ENCODE measurements around the gene ARHGAP15. TPM values are rescaled to one million over a fixed set of nuclear protein-coding genes. Genes with fewer than 3 reads are reported as not detected.

The ARHGAP15 gene
- total RNA-seq, 1 experiment from 2014 or later = 0.26 TPM

DNA sequence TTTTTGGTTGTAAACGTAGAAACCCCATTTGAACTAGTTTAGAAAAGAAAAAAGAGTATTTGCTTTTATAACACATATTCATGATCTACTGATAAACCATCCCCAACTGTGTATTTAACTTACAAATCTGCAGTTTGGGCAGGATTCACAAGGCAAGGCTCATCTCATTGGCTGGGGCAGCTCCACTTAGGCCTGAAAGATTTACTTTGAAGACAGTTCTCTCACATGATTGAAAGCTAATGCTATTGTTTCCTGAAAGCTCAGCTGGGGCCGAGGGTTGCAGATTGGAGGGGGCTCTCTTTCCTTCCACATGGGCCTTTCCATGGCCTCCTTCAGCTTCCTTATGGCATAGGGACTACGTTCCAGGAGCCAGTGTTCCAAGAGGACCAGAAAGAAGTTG lies 47.4 kb downstream of the ARHGAP15 start:
- Histone ChIP-seq H3K4me1 (no peaks in the 10 kb centered on the region), H3K4me3 (no peak overlapping the region), H3K27me3 (no peaks in the 10 kb centered on the region), H3K36me3 (no peaks in the 10 kb centered on the region), H3K9me3 (replicated peaks) (0 out of 2 replicates have a peak, but pooled peaks cover 3% of the 10 kb centered on the region), H3K27ac (no peak overlapping the region)
- DNase-seq = no peak

DNA sequence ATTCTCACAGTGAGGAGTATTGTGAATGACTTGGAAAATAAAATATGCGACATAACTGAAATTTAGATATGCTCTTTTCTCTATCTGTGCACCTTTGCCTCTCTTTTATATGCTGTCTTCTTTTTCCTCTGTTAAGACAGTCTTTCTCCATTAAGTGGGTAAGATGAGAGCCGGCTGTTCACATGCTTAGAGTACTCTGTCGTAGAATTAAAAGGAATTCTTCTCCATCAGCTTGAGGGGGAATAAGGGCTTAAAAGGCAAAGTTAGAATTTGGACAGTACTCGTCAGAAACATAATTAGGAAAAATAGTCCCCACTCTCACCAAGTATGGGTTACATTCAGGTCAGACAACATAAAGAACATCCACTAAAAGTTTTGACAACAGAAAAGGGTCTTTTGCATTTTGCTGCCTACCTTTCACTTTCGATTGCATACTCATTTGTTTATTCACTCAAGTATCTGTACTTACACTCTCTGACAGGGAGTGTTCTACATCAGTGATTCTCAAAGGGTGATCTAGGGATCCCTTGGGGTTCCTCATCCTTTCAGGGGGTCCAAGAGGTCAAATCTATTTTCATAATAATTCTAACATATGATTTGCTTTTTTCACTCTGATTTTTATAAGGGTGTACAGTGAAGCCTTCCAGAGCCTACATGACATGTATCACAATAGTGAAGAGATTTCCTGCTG lies 48.0 kb downstream of the ARHGAP15 start:
- Histone ChIP-seq H3K9me3 (replicated peaks) (0 out of 2 replicates have a peak, but pooled peaks cover 3% of the 10 kb centered on the region), H3K4me1 (no peaks in the 10 kb centered on the region), H3K27me3 (no peaks in the 10 kb centered on the region), H3K36me3 (no peaks in the 10 kb centered on the region), H3K4me3 (no peak overlapping the region), H3K27ac (no peak overlapping the region)
- no peak for DNase-seq

DNA sequence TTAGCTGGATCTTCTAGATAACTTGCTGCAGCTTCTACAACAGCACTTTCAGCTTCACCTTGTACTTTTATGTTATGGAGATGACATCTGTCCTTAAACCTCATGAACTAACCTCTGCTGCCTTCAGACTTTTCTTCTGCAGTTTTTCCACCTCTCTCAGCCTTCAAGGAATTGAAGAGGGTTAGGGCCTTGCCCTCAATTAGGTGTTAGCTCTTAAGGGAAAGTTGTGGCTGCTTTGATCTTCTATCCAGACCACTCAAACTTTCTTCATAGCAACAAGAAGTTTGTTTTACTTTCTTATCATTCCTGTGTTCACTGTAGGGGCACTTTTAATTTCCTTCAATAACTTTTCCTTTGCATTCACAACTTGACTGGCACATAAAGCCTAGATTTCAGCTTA lies 52.3 kb downstream of the ARHGAP15 start:
- Histone ChIP-seq H3K27me3 (no peaks in the 10 kb centered on the region), H3K36me3 (no peaks in the 10 kb centered on the region), H3K9me3 (replicated peaks) (0 out of 2 replicates have a peak, but pooled peaks cover 3% of the 10 kb centered on the region), H3K4me1 (no peaks in the 10 kb centered on the region), H3K4me3 (no peak overlapping the region), H3K27ac (no peak overlapping the region)
- DNase-seq = no peak

DNA sequence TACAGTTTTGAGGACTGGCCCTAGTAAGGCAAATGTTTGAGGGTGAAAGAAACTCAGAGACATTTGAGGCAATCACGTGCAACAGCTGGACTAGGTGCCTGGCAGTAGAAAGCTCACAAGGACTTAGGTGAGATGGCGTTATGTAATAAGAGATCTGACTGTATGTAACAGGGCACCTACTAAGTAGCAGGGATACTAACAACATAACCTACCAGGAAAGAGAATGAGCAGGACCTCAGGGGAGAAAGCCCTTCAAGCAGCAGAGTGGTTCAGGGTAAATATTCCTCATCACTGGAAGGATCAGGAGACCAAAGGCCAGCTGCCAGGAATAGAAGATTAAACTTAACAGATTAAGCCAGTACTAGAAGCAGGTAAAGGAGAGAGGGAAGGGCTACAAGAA lies 53.4 kb downstream of the ARHGAP15 start:
- no peak overlapping the region for H3K4me3 ChIP-seq
- H3K4me1 ChIP-seq = no peaks in the 10 kb centered on the region
- no peak overlapping the region for H3K27ac ChIP-seq
- no peak for DNase-seq
- no peaks in the 10 kb centered on the region for H3K27me3 ChIP-seq
- H3K36me3 ChIP-seq = no peaks in the 10 kb centered on the region
- 0 out of 2 replicates have a peak, but pooled peaks cover 3% of the 10 kb centered on the region for H3K9me3 ChIP-seq (replicated peaks)

DNA sequence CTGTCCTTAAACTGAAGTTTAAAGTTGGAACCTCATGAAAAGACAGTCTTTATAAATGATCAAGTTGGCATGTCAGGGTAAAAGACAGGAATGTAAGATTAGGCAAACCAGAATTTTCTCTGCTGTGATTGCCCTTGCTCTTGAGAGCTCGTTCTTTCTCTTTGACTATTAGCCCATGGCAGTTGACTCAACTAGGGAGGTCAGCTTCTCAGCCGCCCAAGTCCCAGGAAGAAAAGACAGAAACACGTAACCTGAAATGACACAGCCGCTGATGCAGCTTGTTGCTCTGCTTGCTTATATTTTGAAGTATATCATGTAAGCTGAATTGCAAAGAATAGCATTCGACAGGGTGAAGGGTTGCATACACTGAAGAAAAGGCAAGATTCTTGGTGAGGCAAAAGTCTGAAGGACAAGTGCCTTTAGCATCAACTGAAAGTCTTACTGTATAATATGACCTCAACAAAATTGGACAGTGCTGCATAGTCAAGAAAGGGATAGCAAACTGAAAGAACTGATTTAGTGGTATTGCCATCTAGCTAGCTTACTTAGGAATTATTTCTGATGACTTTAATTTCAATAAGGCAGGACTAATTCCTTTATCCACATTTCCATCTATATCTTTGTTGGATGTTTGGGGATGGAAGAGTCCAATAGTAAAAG lies 54.7 kb downstream of the ARHGAP15 start:
- H3K36me3 ChIP-seq = no peaks in the 10 kb centered on the region
- no peaks in the 10 kb centered on the region for H3K27me3 ChIP-seq
- 0 out of 2 replicates have a peak, but pooled peaks cover 3% of the 10 kb centered on the region for H3K9me3 ChIP-seq (replicated peaks)
- no peak overlapping the region for H3K4me3 ChIP-seq
- no peak for DNase-seq
- no peaks in the 10 kb centered on the region for H3K4me1 ChIP-seq
- H3K27ac ChIP-seq = no peak overlapping the region

DNA sequence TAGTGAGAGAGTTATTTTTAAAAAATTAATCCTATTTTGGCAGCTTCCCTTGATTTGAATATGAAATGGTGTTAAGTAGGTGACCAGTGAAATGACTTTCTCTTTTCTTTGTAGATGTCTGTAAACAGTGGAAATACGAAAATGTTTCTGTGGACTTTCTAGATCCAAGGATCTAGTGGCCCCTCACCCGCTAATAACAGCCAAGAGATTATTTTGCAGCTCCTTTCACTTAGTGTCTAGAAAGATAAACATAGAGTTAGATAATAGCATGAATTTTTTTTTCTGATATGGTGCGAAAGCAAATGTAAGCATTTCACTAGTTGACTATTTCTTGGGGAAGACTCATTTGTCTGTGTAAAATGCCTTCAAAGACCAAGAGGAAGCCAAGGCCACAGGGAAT lies 57.7 kb downstream of the ARHGAP15 start:
- Histone ChIP-seq H3K36me3 (no peaks in the 10 kb centered on the region), H3K4me3 (no peak overlapping the region), H3K27ac (no peak overlapping the region), H3K4me1 (no peaks in the 10 kb centered on the region), H3K27me3 (no peaks in the 10 kb centered on the region), H3K9me3 (replicated peaks) (no peaks in the 10 kb centered on the region)
- DNase-seq = no peak

DNA sequence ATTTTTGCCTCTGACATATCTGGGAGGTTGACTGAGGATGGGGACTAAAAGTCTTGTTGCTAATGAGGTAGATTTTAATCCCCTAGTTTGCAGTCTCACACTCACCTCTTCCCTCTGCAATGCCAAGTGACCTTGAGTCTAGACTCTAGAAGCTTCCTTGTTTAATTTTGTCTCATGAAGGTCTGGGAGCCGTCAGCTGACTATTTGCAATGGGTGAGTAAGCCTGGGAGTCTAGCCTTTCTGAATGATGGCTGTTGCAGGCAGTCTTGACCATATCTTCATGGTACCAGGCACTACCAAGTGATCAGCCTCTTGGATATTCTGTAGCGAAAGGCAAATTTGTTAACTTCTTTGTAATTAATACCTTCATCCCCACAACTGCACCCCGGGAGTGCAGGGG lies 61.2 kb downstream of the ARHGAP15 start:
- Histone ChIP-seq H3K4me1 (no peaks in the 10 kb centered on the region), H3K9me3 (replicated peaks) (no peaks in the 10 kb centered on the region), H3K27ac (no peak overlapping the region), H3K36me3 (no peaks in the 10 kb centered on the region), H3K27me3 (no peaks in the 10 kb centered on the region), H3K4me3 (no peak overlapping the region)
- no peak for DNase-seq

DNA sequence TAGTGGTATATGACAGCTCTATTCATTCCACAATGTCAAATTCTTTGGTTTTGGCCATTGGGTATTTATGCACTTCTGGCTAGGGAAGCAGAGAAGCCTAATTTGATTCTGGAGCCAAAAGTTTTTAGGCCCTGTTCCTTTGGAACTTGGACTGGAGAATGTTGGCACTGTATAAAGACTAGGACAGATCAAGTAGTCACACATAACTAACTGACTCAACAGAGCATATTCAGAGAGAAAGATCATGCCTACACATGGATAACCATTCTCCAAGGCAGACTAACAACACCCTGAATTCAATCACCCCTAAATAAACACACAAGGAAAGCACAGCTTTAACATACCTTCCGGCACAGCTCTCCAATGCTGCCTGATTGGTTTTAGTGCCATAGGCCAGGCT lies 62.9 kb downstream of the ARHGAP15 start:
- no peaks in the 10 kb centered on the region for H3K9me3 ChIP-seq (replicated peaks)
- DNase-seq = no peak
- no peaks in the 10 kb centered on the region for H3K27me3 ChIP-seq
- H3K27ac ChIP-seq = no peak overlapping the region
- H3K4me1 ChIP-seq = no peaks in the 10 kb centered on the region
- H3K36me3 ChIP-seq = no peaks in the 10 kb centered on the region
- H3K4me3 ChIP-seq = no peak overlapping the region

DNA sequence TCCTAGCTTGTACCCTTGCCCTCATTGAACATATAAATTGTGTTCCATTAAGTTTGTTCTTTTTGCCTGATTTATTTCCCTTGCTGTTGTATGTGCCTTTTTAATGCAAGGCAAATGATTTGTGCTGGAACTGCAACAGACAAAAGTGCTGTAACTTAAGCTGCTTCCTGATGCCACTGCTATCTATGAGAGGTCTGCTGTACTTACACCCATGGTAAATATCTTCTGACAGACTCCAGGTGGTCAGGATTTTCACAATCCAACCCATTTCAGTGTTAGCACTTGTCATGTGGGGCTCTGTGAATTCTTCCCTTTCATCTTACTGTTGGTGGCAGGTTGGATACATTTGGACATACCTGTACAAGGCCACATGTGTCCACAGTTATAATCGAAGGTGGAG lies 63.5 kb downstream of the ARHGAP15 start:
- H3K27me3 ChIP-seq = no peaks in the 10 kb centered on the region
- no peaks in the 10 kb centered on the region for H3K4me1 ChIP-seq
- H3K36me3 ChIP-seq = no peaks in the 10 kb centered on the region
- H3K9me3 ChIP-seq (replicated peaks) = no peaks in the 10 kb centered on the region
- H3K4me3 ChIP-seq = no peak overlapping the region
- no peak for DNase-seq
- no peak overlapping the region for H3K27ac ChIP-seq

DNA sequence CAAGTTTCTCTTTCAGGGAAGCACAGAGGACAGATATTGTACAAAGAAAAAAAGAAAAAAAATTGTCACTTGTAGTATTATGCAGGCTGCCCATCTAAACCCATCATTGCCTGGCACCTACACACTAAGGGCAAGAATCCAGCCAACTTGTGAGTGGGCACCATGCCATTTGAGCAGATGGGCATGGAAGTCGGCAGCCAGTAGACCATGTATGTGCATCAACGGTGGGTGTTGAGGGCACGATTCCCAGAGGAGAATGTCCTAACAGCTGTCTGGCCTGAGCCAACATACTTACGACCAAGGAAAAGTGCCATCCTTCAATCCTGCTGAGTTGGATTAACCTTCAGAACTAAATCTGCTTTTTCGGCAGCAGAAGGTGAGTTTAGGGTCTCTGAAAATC lies 63.9 kb downstream of the ARHGAP15 start:
- Histone ChIP-seq H3K4me1 (no peaks in the 10 kb centered on the region), H3K27ac (no peak overlapping the region)
- DNase-seq = no peak

DNA sequence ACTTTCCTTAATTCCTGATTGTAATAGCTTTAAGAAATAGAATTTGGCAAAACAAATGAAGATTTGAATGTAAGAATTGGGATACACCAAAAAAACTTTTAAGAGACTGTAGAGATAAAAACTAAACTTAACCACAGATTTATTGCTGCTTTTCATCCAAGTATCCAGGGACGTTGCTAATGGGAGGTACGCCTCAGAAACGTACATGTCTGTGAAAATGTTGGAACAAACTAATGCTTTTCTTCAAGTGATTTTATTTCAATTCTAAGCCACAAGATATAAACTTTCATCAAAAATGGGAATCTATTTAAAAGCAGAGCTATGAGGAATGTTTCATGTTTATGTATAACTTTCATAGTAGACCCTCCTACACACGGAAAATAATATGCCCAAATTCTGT lies 66.3 kb downstream of the ARHGAP15 start:
- Histone ChIP-seq H3K36me3 (no peaks in the 10 kb centered on the region), H3K4me3 (no peak overlapping the region), H3K27ac (no peak overlapping the region), H3K27me3 (no peaks in the 10 kb centered on the region), H3K9me3 (replicated peaks) (no peaks in the 10 kb centered on the region), H3K4me1 (no peaks in the 10 kb centered on the region)
- DNase-seq = no peak

More for the DNA sequence above, 63.9 kb downstream of the ARHGAP15 start:
- Histone ChIP-seq H3K36me3 (no peaks in the 10 kb centered on the region), H3K9me3 (replicated peaks) (no peaks in the 10 kb centered on the region), H3K4me3 (no peak overlapping the region), H3K27me3 (no peaks in the 10 kb centered on the region)

DNA sequence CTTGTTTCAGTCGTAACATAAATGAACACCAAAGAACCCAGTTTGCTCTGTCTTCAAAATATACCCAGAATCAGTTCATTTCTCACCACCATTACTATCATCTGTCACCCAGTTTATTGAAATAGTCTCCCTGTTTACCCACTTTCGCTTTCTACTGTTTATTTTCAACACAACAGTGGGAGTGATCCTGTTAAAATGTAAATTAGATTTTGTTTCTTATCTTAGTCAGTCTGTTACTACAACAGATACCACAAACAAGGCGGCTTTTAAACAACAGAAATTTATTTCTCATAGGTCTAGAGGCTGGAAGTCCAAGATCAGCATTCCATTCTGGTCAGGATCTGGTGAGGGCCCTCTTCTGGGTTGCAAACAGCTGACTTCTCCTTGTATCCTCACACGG lies 74.8 kb downstream of the ARHGAP15 start:
- no peaks in the 10 kb centered on the region for H3K4me1 ChIP-seq

DNA sequence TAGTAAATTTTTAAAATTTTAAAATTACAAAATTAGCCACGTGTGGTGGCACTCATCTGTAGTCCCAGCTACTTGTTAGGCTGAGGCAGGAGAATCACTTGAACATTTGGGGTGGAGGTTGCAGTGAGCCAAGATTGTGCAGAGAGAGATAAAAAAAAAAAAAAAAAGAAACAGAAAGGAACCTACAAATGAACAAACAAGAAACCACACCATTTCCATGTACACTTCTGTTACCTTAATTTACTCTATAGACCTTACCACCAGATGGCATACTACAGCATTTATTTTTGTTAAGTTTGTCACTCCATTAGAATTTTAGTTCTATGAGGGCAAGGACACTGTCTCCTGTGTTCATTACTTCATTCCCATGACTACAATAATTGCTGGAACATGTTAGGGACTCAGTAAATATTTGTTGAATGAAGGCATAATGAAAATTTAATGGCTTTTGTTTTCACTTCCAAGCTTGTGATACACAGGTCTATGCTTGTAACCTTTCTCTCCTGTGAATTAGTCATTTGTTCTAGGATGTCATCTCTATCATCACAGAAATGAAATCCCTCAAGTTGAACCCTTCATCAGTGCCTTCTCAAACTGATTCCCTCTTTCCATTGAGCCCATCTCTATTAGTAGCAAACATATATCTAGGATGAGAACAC lies 76.0 kb downstream of the ARHGAP15 start:
- DNase-seq = peak in 1 of 2 experiments; percentile 29

More for the DNA sequence above, 74.8 kb downstream of the ARHGAP15 start:
- 0 out of 2 replicates have a peak, but pooled peaks cover 2% of the 10 kb centered on the region for H3K9me3 ChIP-seq (replicated peaks)
- no peaks in the 10 kb centered on the region for H3K36me3 ChIP-seq
- H3K27ac ChIP-seq = no peak overlapping the region
- no peak for DNase-seq
- no peak overlapping the region for H3K4me3 ChIP-seq
- H3K27me3 ChIP-seq = no peaks in the 10 kb centered on the region

DNA sequence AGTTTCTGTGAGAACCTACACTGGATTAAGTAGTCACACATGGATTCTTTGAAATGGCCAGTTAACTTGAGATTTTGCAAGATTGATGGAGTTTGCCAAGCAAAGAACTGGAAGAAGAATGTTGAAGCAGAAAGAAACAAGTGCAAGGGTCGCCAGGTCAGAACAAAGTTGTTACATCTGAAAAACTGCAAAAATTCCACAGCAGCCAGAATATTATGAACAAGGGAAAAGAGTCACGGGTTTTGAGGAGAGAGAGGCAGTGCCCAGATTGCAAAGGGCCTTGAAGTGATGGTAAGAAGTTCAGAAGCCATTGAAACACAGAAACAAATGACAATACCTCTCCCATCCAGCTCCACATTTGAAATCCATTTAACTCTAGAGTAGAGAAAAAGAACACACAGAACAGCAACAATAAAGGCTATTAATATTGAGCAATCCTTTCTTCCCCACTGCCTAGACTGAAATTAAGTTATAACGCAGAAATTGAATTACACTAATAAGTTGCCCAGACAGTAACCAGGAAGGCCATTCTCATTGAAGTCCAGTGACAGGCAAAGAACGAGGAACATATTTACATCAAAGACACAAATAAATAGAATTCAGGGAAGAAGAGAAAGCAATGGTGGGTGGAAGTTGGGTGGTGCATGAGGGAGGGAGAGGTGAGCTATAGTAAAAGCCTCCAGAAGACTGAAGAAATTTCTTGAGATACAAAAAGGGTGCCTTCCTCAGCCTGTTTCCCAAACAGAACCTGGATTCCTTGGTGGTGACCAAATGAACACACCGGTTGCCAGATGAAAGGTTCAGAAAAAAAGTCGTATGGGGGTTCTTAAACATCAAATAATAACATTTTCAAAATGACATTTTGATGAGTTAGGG lies 80.6 kb downstream of the ARHGAP15 start:
- Histone ChIP-seq H3K9me3 (replicated peaks) (no peaks in the 10 kb centered on the region), H3K27ac (no peak overlapping the region), H3K4me1 (no peaks in the 10 kb centered on the region), H3K36me3 (no peaks in the 10 kb centered on the region), H3K4me3 (no peak overlapping the region), H3K27me3 (no peaks in the 10 kb centered on the region)
- no peak for DNase-seq

More for the DNA sequence above, 76.0 kb downstream of the ARHGAP15 start:
- H3K27ac ChIP-seq = no peak overlapping the region
- H3K4me1 ChIP-seq = no peaks in the 10 kb centered on the region
- 0 out of 2 replicates have a peak, but pooled peaks cover 2% of the 10 kb centered on the region for H3K9me3 ChIP-seq (replicated peaks)
- no peaks in the 10 kb centered on the region for H3K36me3 ChIP-seq
- H3K4me3 ChIP-seq = no peak overlapping the region
- no peaks in the 10 kb centered on the region for H3K27me3 ChIP-seq
